ENCODE measurements around the gene OSBPL2.

GRCh38 chr20:62315773-62316172 lies 77.5 kb downstream of the OSBPL2 start:
- TF ChIP-seq, protein P1, sequence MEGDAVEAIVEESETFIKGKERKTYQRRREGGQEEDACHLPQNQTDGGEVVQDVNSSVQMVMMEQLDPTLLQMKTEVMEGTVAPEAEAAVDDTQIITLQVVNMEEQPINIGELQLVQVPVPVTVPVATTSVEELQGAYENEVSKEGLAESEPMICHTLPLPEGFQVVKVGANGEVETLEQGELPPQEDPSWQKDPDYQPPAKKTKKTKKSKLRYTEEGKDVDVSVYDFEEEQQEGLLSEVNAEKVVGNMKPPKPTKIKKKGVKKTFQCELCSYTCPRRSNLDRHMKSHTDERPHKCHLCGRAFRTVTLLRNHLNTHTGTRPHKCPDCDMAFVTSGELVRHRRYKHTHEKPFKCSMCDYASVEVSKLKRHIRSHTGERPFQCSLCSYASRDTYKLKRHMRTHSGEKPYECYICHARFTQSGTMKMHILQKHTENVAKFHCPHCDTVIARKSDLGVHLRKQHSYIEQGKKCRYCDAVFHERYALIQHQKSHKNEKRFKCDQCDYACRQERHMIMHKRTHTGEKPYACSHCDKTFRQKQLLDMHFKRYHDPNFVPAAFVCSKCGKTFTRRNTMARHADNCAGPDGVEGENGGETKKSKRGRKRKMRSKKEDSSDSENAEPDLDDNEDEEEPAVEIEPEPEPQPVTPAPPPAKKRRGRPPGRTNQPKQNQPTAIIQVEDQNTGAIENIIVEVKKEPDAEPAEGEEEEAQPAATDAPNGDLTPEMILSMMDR (IDR thresholded peaks at IDR 0.05): no peak
- no peak for TF ChIP-seq EZH2 (IDR thresholded peaks at IDR 0.05; ENCODE audit: borderline replicate concordance, insufficient read depth, low read depth, low read length, poor library complexity, severe bottlenecking)
